K562 (cell line): ENCODE measurements around the gene SLC4A5. TPM values are rescaled to one million over a fixed set of nuclear protein-coding genes. Genes with fewer than 3 reads are reported as not detected.

Experiments
- ATAC-seq: fragments of 200-7000 bp; cut with Tn5 transposase; 3 replicates; pipeline ENCODE4 v1.9.1; 2020; ENCODE audit warnings: moderate library complexity
- BruUV-seq: library from RNA; stranded (reverse); fragments of 400-500 nt; replicated peaks from 2 replicates; lab custom pipeline; 2021; lab: Mats Ljungman, UMichigan
- CTCF ChIA-PET: fragments of 300-600 bp; formaldehyde crosslinking; extraction: SDS; loops from one replicate; lab custom pipeline; 2021; ENCODE audit warnings: low intra/inter-chr PET ratio; lab: Yijun Ruan, JAX
- POLR2A ChIA-PET: fragments of 300-600, 350-650 bp; sonication (Branson Sonifier 250); formaldehyde crosslinking; extraction: SDS; loops from one replicate; lab custom pipeline; 2021; ENCODE audit warnings: antibody characterized with exemption, inconsistent platforms; lab: Yijun Ruan, JAX
- DNase-seq, 4 experiments: peaks; one replicate each; pipeline versions ENCODE4 v3.0.0 to v3.0.0-alpha.2; 2011 to 2018; ENCODE audit warnings: low spot score in 3 of 4, mixed read lengths in 3 of 4; ENCODE audit errors: extremely low read depth in 1 of 4
- FAIRE-seq: peaks from 2 replicates; lab custom pipeline; 2011; peaks lifted over from hg19 to GRCh38; lab: Jason Lieb, UNC
- H2AFZ ChIP-seq: 2 replicates; pipeline ENCODE4 v1.6.0; 2011; ENCODE audit warnings: low read depth, low read length, control low read depth, inconsistent platforms
- H3K27ac ChIP-seq: fragments of 200-600 bp; 3 replicates; pipeline ENCODE4 v1.8.0; 2011; ENCODE audit warnings: low read depth, mild to moderate bottlenecking, control low read depth, inconsistent platforms, low read length, moderate library complexity, mixed read lengths; ENCODE audit errors: extremely low read depth
- H3K27me3 ChIP-seq, 2 experiments: fragments of 300-600 bp in 1 of 2; 2 replicates in 1 of 2; 3 replicates in 1 of 2; pipeline versions ENCODE4 v1.6.0 to v1.8.0; 2011; ENCODE audit warnings: inconsistent platforms in 2 of 2, low read length in 2 of 2, mild to moderate bottlenecking in 1 of 2, mixed read lengths in 1 of 2, moderate library complexity in 1 of 2; ENCODE audit not compliant: control insufficient read depth in 2 of 2, insufficient read depth in 2 of 2
- H3K36me3 ChIP-seq: fragments of 300-600 bp; 3 replicates; pipeline ENCODE4 v1.8.0; 2011; ENCODE audit warnings: mild to moderate bottlenecking, low read length, inconsistent platforms; ENCODE audit not compliant: control insufficient read depth, insufficient read depth
- H3K4me1 ChIP-seq, 2 experiments: fragments of 200-600 bp in 1 of 2; replicated peaks in 1 of 2; 2 replicates in 1 of 2; 3 replicates in 1 of 2; pipeline versions ENCODE4 v1.5.1 to v1.8.0; 2011; ENCODE audit warnings: inconsistent platforms in 2 of 2, low read length in 2 of 2, mild to moderate bottlenecking in 1 of 2, mixed read lengths in 1 of 2, moderate library complexity in 1 of 2; ENCODE audit not compliant: control insufficient read depth in 2 of 2, insufficient read depth in 2 of 2
- H3K4me2 ChIP-seq: 2 replicates; pipeline ENCODE4 v1.6.1; 2011; ENCODE audit warnings: low read length, control low read depth, inconsistent platforms, mixed read lengths; ENCODE audit not compliant: insufficient read depth
- H3K4me3 ChIP-seq: fragments of 200-600 bp; sonication (generic), shearing (Covaris generic); 2 replicates; pipeline ENCODE4 v1.5.1; 2016; ENCODE audit warnings: control low read depth, inconsistent platforms
- H3K79me2 ChIP-seq: fragments of 200-600 bp; 3 replicates; pipeline ENCODE4 v1.8.0; 2011; ENCODE audit warnings: low read length, inconsistent platforms; ENCODE audit not compliant: control insufficient read depth, insufficient read depth
- H3K9ac ChIP-seq, 2 experiments: 2 replicates each; pipeline versions ENCODE4 v1.6.0 to v1.6.1; 2011; ENCODE audit warnings: low read depth in 2 of 2, low read length in 2 of 2, control low read depth in 1 of 2, inconsistent platforms in 1 of 2, mild to moderate bottlenecking in 1 of 2, mixed read lengths in 1 of 2; ENCODE audit not compliant: insufficient read depth in 1 of 2
- H3K9me1 ChIP-seq: one replicate; pipeline ENCODE4 v1.6.0; 2011; ENCODE audit warnings: inconsistent platforms, mild to moderate bottlenecking, low read length, moderate library complexity; ENCODE audit not compliant: control insufficient read depth, insufficient read depth
- H3K9me3 ChIP-seq: replicated peaks from 2 replicates; pipeline ENCODE4 v1.5.1; 2011; ENCODE audit warnings: low read depth, low read length, inconsistent platforms; ENCODE audit not compliant: control insufficient read depth, insufficient read depth
- H4K20me1 ChIP-seq: replicated peaks from 2 replicates; pipeline ENCODE4 v1.6.1; 2011; ENCODE audit warnings: low read length, inconsistent platforms, mixed read lengths; ENCODE audit not compliant: control insufficient read depth, insufficient read depth
- BACH1 ChIP-seq: fragments of 200-800 bp; sonication (Bioruptor generic); IDR thresholded peaks from 2 replicates; pipeline ENCODE4 v1.6.1; 2016; ENCODE audit warnings: missing genetic modification characterization, missing compliant biosample characterization
- ETV6 ChIP-seq, 3 experiments: fragments of 150-350 bp in 1 of 3; sonication (generic) in 1 of 3; formaldehyde crosslinking in 1 of 3; IDR thresholded peaks; 2 replicates each; pipeline versions ENCODE4 v1.6.1 to v1.8.0; 2014 to 2022; ENCODE audit warnings: borderline replicate concordance in 2 of 3, low read depth in 2 of 3, antibody characterized with exemption in 1 of 3, low read length in 1 of 3, mild to moderate bottlenecking in 1 of 3, missing genetic modification reagents in 1 of 3
- HMGXB4 ChIP-seq: sonication (generic); formaldehyde crosslinking; IDR thresholded peaks from 2 replicates; pipeline ENCODE4 v1.8.1; 2023; ENCODE audit warnings: mild to moderate bottlenecking, missing genetic modification reagents
- KDM5B ChIP-seq: fragments of 200-600 bp; sonication (generic); IDR thresholded peaks from 2 replicates; pipeline ENCODE4 v1.6.1; 2012; ENCODE audit warnings: low read depth, mild to moderate bottlenecking, moderate library complexity, low read length, control low read depth, inconsistent platforms; ENCODE audit not compliant: insufficient replicate concordance
- MAFF ChIP-seq: IDR thresholded peaks from 2 replicates; pipeline ENCODE4 v1.6.1; 2012; ENCODE audit warnings: low read length, improper control_type of control experiment
- MAFG ChIP-seq: fragments of 450-650 bp; conservative IDR thresholded peaks from 2 replicates; pipeline ENCODE4 v1.6.1; 2016; ENCODE audit warnings: missing genetic modification characterization, missing compliant biosample characterization
- MEIS2 ChIP-seq: fragments of 450-650 bp; IDR thresholded peaks from 2 replicates; pipeline ENCODE4 v1.6.1; 2014; ENCODE audit warnings: mild to moderate bottlenecking; ENCODE audit not compliant: partially characterized antibody
- MTF1 ChIP-seq: fragments of 250-450 bp; sonication (Bioruptor Pico); IDR thresholded peaks from 2 replicates; pipeline ENCODE4 v1.9.0; 2021; ENCODE audit warnings: moderate library complexity, mild to moderate bottlenecking, inconsistent platforms, borderline replicate concordance
- PHF20 ChIP-seq: fragments of 450-650 bp; IDR thresholded peaks from 2 replicates; pipeline ENCODE4 v1.6.1; 2018; ENCODE audit not compliant: partially characterized antibody
- POLR2B ChIP-seq: fragments of 450-650 bp; IDR thresholded peaks from 2 replicates; pipeline ENCODE4 v1.6.1; 2018; ENCODE audit warnings: low read depth; ENCODE audit not compliant: partially characterized antibody
- POLR2H ChIP-seq: IDR thresholded peaks from 2 replicates; pipeline ENCODE4 v1.6.1; 2016; ENCODE audit warnings: missing genetic modification characterization, low read depth, mild to moderate bottlenecking, control low read depth, missing compliant biosample characterization, moderate library complexity
- ZNF316 ChIP-seq: fragments of 450-650 bp; IDR thresholded peaks from 2 replicates; pipeline ENCODE4 v1.6.1; 2016
- ZNF764 ChIP-seq: fragments of 250-450 bp; sonication (Bioruptor Pico); IDR thresholded peaks from 2 replicates; pipeline ENCODE4 v1.4.0; 2020; ENCODE audit warnings: low read depth, mild to moderate bottlenecking, moderate library complexity
- WGBS: fragments of 100-300 bp; shearing (Covaris generic); methylation state at CpG from one replicate; pipeline ENCODE4 v1.1.6; 2016; ENCODE audit warnings: low coverage, mixed read lengths; ENCODE audit not compliant: insufficient coverage; ENCODE audit errors: missing lambda C conversion rate; 5-methylcytosine and 5-hydroxymethylcytosine counted together
- in situ Hi-C: fragments of 300-500 bp; cut with MboI; formaldehyde crosslinking; loops from 4 replicates; pipeline ENCODE4 v1.15.0; 2018; ENCODE audit warnings: inconsistent platforms, mixed read lengths
- intact Hi-C: fragments of 100-400 bp; cut with micrococcal nuclease; formaldehyde crosslinking; loops from 2 replicates; pipeline ENCODE4 v1.14.2; 2022
- polyA plus RNA-seq, 8 experiments: library from polyadenylated mRNA; depleted of rRNA in 4 of 8; stranded (reverse) in 5 of 8; unstranded in 3 of 8; fragments of >200 nt; fragmentation: Nextera tagmentation in 2 of 8; fragmentation: Illumina TruSeq in 1 of 8; extraction: Ambion mirVana in 2 of 8; extraction: Trizol in 1 of 8; gene quantifications; 2 replicates each; pipeline versions ENCODE4 v1.2.1 to v1.2.3, GENCODE V29; 2011 to 2014; ENCODE audit warnings: inconsistent platforms in 1 of 8, missing spikeins in 1 of 8
- total RNA-seq, 7 experiments: library from RNA; depleted of rRNA in 6 of 7; stranded (reverse); fragments of >200 nt in 6 of 7; fragmentation: Illumina TruSeq in 2 of 7; extraction: Trizol in 2 of 7; gene quantifications; 2 replicates each; pipeline versions ENCODE4 v1.2.1 to v1.2.3, GENCODE V29; 2011 to 2021; ENCODE audit warnings: low replicate concordance in 1 of 7
- TF ChIP-seq, protein P1 (sequence below): fragments of 150-350 bp; conservative IDR thresholded peaks from 2 replicates; pipeline ENCODE4 v1.6.1; 2014; ENCODE audit warnings: low read length
- TF ChIP-seq, protein P2 (sequence below): fragments of 250-450 bp; sonication (Bioruptor Pico); IDR thresholded peaks from 2 replicates; pipeline ENCODE4 v1.5.0; 2020; ENCODE audit warnings: mild to moderate bottlenecking
- TF ChIP-seq, protein P3 (sequence below): sonication (generic); formaldehyde crosslinking; IDR thresholded peaks from 2 replicates; pipeline ENCODE4 v1.5.0; 2020; ENCODE audit warnings: missing genetic modification reagents

The SLC4A5 gene
- total and polyA plus RNA-seq, 9 of the 15 experiments (the other 6 are each of a cell fraction or from before 2014, with no cell fraction given), result 0.03 to 0.77 (median 0.14) TPM; not detected in 1

DNA sequence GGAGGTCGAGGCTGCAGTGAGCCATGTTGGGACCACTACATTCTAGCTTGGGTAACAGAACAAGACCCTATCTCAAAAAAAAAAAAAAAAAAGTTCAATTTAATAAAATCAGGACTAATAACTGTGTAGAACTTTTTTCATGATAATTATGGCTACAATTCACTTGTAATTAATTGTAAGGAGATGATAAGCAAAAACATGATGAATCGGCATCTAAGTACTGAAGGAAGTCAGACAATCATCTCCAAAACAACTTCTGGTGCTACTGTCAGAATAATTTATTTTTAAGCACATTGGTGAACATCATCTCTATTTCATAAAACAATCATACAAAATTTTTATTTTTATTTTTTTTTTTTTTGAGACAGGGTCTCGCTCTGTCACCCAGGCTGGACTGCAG is 154.5 kb downstream of the SLC4A5 start:
- no TSS peak for BruUV-seq
- Histone ChIP-seq H3K79me2 (no peaks in the 10 kb centered on the region), H3K9me3 (no peaks in the 10 kb centered on the region), H3K9ac (no peak overlapping the region; a peak in 1 of 4 replicates), H3K36me3 (no peaks in the 10 kb centered on the region), H3K9me1 (no peaks in the 10 kb centered on the region), H3K27me3 (no peaks in the 10 kb centered on the region), H2AFZ (no peak overlapping the region), H3K4me3 (no peak overlapping the region), H3K4me1 (peaks cover 11 to 16% of the 10 kb centered on the region in 2 experiments; a peak in 4 of 5 replicates), H4K20me1 (no peaks in the 10 kb centered on the region), H3K27ac (no peak overlapping the region), H3K4me2 (no peak overlapping the region)
- 76% methylated on average over 3 of the region's 3 CpGs for WGBS
- POLR2A ChIA-PET, result interaction anchor here (0.9 to 4.8 kb wide), 4 partner anchors 9 to 17 kb away, joined by 3 to 38 read pairs (median 5); partner anchors contain the start of genes MOB1A and MTHFD2
- FAIRE-seq, result no peak
- ATAC-seq, result no peak
- CTCF ChIA-PET, result no interaction called here
- in situ Hi-C loops, result no loop called here
- DNase-seq, result no peak
- intact Hi-C loops, result no loop called here
- TF ChIP-seq ZNF764 (CRISPR knock-in tag), result no peak
- no peak for TF ChIP-seq MTF1 (CRISPR knock-in tag)
- no peak for TF ChIP-seq KDM5B
- TF ChIP-seq ETV6 (IDR thresholded peaks at IDR 0.05; ENCODE audit: borderline replicate concordance in 1 of 2, low read depth in 2 of 2, low read length in 1 of 2), result no peak
- no peak for TF ChIP-seq ETV6 (CRISPR knock-in tag; IDR thresholded peaks at IDR 0.05; ENCODE audit: borderline replicate concordance)
- TF ChIP-seq POLR2B, result no peak
- TF ChIP-seq ZNF316, result peak; percentile 85
- no peak for TF ChIP-seq HMGXB4 (CRISPR knock-in tag)
- TF ChIP-seq PHF20, result no peak
- TF ChIP-seq POLR2H (tag), result no peak
- no peak for TF ChIP-seq BACH1 (tag)
- TF ChIP-seq, protein P1, sequence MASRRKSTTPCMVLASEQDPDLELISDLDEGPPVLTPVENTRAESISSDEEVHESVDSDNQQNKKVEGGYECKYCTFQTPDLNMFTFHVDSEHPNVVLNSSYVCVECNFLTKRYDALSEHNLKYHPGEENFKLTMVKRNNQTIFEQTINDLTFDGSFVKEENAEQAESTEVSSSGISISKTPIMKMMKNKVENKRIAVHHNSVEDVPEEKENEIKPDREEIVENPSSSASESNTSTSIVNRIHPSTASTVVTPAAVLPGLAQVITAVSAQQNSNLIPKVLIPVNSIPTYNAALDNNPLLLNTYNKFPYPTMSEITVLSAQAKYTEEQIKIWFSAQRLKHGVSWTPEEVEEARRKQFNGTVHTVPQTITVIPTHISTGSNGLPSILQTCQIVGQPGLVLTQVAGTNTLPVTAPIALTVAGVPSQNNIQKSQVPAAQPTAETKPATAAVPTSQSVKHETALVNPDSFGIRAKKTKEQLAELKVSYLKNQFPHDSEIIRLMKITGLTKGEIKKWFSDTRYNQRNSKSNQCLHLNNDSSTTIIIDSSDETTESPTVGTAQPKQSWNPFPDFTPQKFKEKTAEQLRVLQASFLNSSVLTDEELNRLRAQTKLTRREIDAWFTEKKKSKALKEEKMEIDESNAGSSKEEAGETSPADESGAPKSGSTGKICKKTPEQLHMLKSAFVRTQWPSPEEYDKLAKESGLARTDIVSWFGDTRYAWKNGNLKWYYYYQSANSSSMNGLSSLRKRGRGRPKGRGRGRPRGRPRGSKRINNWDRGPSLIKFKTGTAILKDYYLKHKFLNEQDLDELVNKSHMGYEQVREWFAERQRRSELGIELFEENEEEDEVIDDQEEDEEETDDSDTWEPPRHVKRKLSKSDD, result no peak
- TF ChIP-seq, protein P2, sequence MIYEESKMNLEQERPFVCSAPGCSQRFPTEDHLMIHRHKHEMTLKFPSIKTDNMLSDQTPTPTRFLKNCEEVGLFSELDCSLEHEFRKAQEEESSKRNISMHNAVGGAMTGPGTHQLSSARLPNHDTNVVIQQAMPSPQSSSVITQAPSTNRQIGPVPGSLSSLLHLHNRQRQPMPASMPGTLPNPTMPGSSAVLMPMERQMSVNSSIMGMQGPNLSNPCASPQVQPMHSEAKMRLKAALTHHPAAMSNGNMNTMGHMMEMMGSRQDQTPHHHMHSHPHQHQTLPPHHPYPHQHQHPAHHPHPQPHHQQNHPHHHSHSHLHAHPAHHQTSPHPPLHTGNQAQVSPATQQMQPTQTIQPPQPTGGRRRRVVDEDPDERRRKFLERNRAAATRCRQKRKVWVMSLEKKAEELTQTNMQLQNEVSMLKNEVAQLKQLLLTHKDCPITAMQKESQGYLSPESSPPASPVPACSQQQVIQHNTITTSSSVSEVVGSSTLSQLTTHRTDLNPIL (CRISPR knock-in tag), result no peak
- peak; percentile 23; the same call in 1 of the 2 replicates for TF ChIP-seq MAFF
- TF ChIP-seq, protein P3, sequence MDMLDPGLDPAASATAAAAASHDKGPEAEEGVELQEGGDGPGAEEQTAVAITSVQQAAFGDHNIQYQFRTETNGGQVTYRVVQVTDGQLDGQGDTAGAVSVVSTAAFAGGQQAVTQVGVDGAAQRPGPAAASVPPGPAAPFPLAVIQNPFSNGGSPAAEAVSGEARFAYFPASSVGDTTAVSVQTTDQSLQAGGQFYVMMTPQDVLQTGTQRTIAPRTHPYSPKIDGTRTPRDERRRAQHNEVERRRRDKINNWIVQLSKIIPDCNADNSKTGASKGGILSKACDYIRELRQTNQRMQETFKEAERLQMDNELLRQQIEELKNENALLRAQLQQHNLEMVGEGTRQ (CRISPR knock-in tag), result no peak
- peak; percentile 24 for TF ChIP-seq MEIS2
- TF ChIP-seq MAFG (tag), result peak; percentile 66
